Measurements from ENCODE around the gene SORBS1.
"Not testable (repeated sequence)": the region's sequence is repeated elsewhere in the genome, so short reads cannot be mapped to it uniquely, and the experiment has no call there.

The SORBS1 gene

DNA sequence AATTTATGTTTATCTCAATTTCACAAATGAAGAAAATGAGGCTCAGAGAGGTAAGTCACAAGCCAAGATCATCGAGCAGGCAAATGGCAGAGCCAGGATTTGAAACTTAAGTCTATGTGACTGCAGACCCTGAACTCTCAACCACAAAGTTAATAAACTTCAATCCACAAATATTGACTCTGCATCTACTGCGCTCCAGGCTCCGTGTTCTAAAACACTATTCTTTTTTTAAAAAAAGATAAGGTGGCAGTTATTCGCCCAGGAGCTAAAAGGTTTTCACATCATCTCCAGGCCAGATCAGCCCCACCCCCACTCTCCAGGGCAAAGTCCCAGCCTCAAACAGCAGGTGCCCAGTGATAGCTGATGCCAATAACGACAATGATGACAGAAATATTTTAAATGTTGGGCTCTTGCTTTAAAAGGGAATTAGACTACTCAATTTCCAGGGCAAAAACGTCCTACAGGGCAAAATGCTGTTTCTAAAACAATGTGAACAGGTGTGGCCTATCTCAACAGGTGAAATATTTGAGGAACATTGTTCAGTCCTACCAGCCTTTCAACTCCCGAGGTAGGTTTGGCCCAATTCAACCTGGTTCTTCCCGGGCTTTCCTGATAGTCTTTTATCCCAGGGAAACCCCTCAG, 85.2 kb downstream of the SORBS1 start:
- no peak overlapping the region for H3K9ac ChIP-seq (ENCODE audit: low read depth, low read length)
- peaks cover 52% of the 10 kb centered on the region for H3K4me1 ChIP-seq (ENCODE audit: control insufficient read depth, insufficient read depth, low read length)
- H3K9me3 ChIP-seq (ENCODE audit: control insufficient read depth, insufficient read depth, low read length), result no peaks in the 10 kb centered on the region
- H3K27me3 ChIP-seq (ENCODE audit: control insufficient read depth, insufficient read depth, low read length), result no peaks in the 10 kb centered on the region
- H3K36me3 ChIP-seq (ENCODE audit: control insufficient read depth, insufficient read depth, low read length), result no peaks in the 10 kb centered on the region
- H3K4me3 ChIP-seq (ENCODE audit: low read depth, low read length), result no peak overlapping the region

GRCh38 chr10:95475003-95475383, 86.2 kb downstream of the SORBS1 start:
- no peak overlapping the region for H3K4me3 ChIP-seq (ENCODE audit: low read depth, low read length)

DNA sequence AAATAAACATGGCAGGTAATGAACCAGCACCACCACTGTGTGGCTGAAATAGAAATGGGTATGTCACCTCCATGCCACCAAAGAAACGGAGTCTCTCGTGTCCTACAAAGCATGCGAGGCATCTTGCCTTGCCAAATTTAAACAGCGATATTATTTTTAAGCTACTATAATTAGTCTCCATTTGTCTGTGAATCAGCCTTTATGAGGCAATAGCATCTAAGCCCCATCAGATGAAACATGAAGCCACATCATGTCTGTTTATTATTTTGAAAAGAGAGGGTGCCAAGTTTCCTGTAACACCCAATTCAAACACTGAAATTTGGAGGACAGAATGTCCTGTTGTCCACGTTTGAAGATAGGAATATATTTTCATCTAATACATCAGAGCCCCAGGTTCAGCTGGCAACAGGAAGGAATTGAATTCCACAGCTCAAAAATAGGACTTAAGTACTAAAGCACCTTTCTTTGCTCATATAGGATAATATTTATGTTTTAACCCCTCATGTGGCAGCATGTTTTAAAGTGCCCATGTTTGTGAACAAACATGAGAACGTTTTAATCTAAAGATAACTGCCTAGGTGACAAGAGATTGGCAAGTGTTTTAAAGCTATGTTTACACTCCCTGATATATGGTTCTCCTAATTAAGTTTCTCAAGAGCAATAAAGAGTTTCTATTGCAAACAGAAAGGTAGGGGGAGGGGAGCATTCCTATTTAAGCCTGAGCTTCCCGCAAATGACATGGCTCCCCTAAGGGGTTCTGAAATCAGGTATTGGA, 86.8 kb downstream of the SORBS1 start:
- no peak overlapping the region for H3K9ac ChIP-seq (ENCODE audit: low read depth, low read length)
- H3K4me3 ChIP-seq (ENCODE audit: low read depth, low read length), result no peak overlapping the region
- H3K4me1 ChIP-seq (ENCODE audit: control insufficient read depth, insufficient read depth, low read length), result peaks cover 55% of the 10 kb centered on the region

More at GRCh38 chr10:95475003-95475383, 86.2 kb downstream of the SORBS1 start:
- Histone ChIP-seq H3K27me3 (ENCODE audit: control insufficient read depth, insufficient read depth, low read length) (no peaks in the 10 kb centered on the region), H3K9me3 (ENCODE audit: control insufficient read depth, insufficient read depth, low read length) (no peaks in the 10 kb centered on the region), H3K36me3 (ENCODE audit: control insufficient read depth, insufficient read depth, low read length) (no peaks in the 10 kb centered on the region), H3K4me1 (ENCODE audit: control insufficient read depth, insufficient read depth, low read length) (peaks cover 51% of the 10 kb centered on the region), H3K9ac (ENCODE audit: low read depth, low read length) (no peak overlapping the region)

GRCh38 chr10:95472304-95473088, 88.7 kb downstream of the SORBS1 start:
- Histone ChIP-seq H3K27me3 (ENCODE audit: control insufficient read depth, insufficient read depth, low read length) (no peaks in the 10 kb centered on the region), H3K36me3 (ENCODE audit: control insufficient read depth, insufficient read depth, low read length) (no peaks in the 10 kb centered on the region), H3K4me1 (ENCODE audit: control insufficient read depth, insufficient read depth, low read length) (peaks cover 59% of the 10 kb centered on the region), H3K9me3 (ENCODE audit: control insufficient read depth, insufficient read depth, low read length) (no peaks in the 10 kb centered on the region), H3K4me3 (ENCODE audit: low read depth, low read length) (no peak overlapping the region), H3K9ac (ENCODE audit: low read depth, low read length) (no peak overlapping the region)

More for the DNA sequence above, 86.8 kb downstream of the SORBS1 start:
- Histone ChIP-seq H3K36me3 (ENCODE audit: control insufficient read depth, insufficient read depth, low read length) (no peaks in the 10 kb centered on the region), H3K9me3 (ENCODE audit: control insufficient read depth, insufficient read depth, low read length) (no peaks in the 10 kb centered on the region), H3K27me3 (ENCODE audit: control insufficient read depth, insufficient read depth, low read length) (no peaks in the 10 kb centered on the region)

DNA sequence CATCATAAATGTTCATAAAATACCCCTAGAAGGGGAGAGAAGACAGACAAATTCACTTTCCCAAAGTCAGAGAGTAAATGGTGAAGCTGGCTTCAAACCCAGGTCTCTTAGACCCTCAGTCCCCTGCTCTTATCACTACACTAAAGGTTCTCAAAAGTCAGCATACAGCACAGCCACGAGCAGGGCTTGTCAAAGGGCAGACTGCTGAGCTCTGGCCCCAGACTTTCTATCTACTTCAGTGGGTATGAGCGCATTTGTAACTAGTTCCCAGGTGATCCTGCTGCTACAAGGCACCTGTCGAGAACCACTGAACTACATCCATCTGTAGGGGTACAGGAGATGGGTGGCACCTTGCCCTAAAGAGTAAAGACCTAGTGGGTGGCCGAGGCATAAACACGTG, 91.5 kb downstream of the SORBS1 start:
- H3K9me3 ChIP-seq (ENCODE audit: control insufficient read depth, insufficient read depth, low read length), result no peaks in the 10 kb centered on the region
- H3K27me3 ChIP-seq (ENCODE audit: control insufficient read depth, insufficient read depth, low read length), result no peaks in the 10 kb centered on the region
- H3K4me1 ChIP-seq (ENCODE audit: control insufficient read depth, insufficient read depth, low read length), result peaks cover 40% of the 10 kb centered on the region
- no peak overlapping the region for H3K9ac ChIP-seq (ENCODE audit: low read depth, low read length)
- H3K36me3 ChIP-seq (ENCODE audit: control insufficient read depth, insufficient read depth, low read length), result no peaks in the 10 kb centered on the region
- H3K4me3 ChIP-seq (ENCODE audit: low read depth, low read length), result no peak overlapping the region

GRCh38 chr10:95469251-95469650, 91.9 kb downstream of the SORBS1 start:
- no peaks in the 10 kb centered on the region for H3K9me3 ChIP-seq (ENCODE audit: control insufficient read depth, insufficient read depth, low read length)
- peaks cover 36% of the 10 kb centered on the region for H3K4me1 ChIP-seq (ENCODE audit: control insufficient read depth, insufficient read depth, low read length)
- no peaks in the 10 kb centered on the region for H3K27me3 ChIP-seq (ENCODE audit: control insufficient read depth, insufficient read depth, low read length)
- H3K4me3 ChIP-seq (ENCODE audit: low read depth, low read length), result no peak overlapping the region
- H3K9ac ChIP-seq (ENCODE audit: low read depth, low read length), result no peak overlapping the region
- H3K36me3 ChIP-seq (ENCODE audit: control insufficient read depth, insufficient read depth, low read length), result no peaks in the 10 kb centered on the region

GRCh38 chr10:95467642-95468041, 93.5 kb downstream of the SORBS1 start:
- H3K27me3 ChIP-seq (ENCODE audit: control insufficient read depth, insufficient read depth, low read length); H3K9me3 ChIP-seq (ENCODE audit: control insufficient read depth, insufficient read depth, low read length); H3K9ac ChIP-seq (ENCODE audit: low read depth, low read length); H3K4me3 ChIP-seq (ENCODE audit: low read depth, low read length); H3K36me3 ChIP-seq (ENCODE audit: control insufficient read depth, insufficient read depth, low read length): not testable (repeated sequence)
- peaks cover 42% of the 10 kb centered on the region for H3K4me1 ChIP-seq (ENCODE audit: control insufficient read depth, insufficient read depth, low read length)

GRCh38 chr10:95467162-95467599, 94.0 kb downstream of the SORBS1 start:
- Histone ChIP-seq H3K4me3 (ENCODE audit: low read depth, low read length) (no peak overlapping the region), H3K9ac (ENCODE audit: low read depth, low read length) (no peak overlapping the region), H3K27me3 (ENCODE audit: control insufficient read depth, insufficient read depth, low read length) (no peaks in the 10 kb centered on the region), H3K36me3 (ENCODE audit: control insufficient read depth, insufficient read depth, low read length) (no peaks in the 10 kb centered on the region), H3K4me1 (ENCODE audit: control insufficient read depth, insufficient read depth, low read length) (peaks cover 43% of the 10 kb centered on the region), H3K9me3 (ENCODE audit: control insufficient read depth, insufficient read depth, low read length) (no peaks in the 10 kb centered on the region)

GRCh38 chr10:95466436-95466835, 94.7 kb downstream of the SORBS1 start:
- H3K9me3 ChIP-seq (ENCODE audit: control insufficient read depth, insufficient read depth, low read length), result no peaks in the 10 kb centered on the region
- H3K27me3 ChIP-seq (ENCODE audit: control insufficient read depth, insufficient read depth, low read length), result no peaks in the 10 kb centered on the region
- H3K4me1 ChIP-seq (ENCODE audit: control insufficient read depth, insufficient read depth, low read length), result peaks cover 47% of the 10 kb centered on the region
- no peak overlapping the region for H3K4me3 ChIP-seq (ENCODE audit: low read depth, low read length)
- no peak overlapping the region for H3K9ac ChIP-seq (ENCODE audit: low read depth, low read length)
- H3K36me3 ChIP-seq (ENCODE audit: control insufficient read depth, insufficient read depth, low read length), result no peaks in the 10 kb centered on the region

- Histone ChIP-seq H3K27me3 (ENCODE audit: control insufficient read depth, insufficient read depth, low read length) (no peaks in the 10 kb centered on the region), H3K9me3 (ENCODE audit: control insufficient read depth, insufficient read depth, low read length) (no peaks in the 10 kb centered on the region), H3K36me3 (ENCODE audit: control insufficient read depth, insufficient read depth, low read length) (no peaks in the 10 kb centered on the region), H3K9ac (ENCODE audit: low read depth, low read length) (no peak overlapping the region), H3K4me1 (ENCODE audit: control insufficient read depth, insufficient read depth, low read length) (peaks cover 41% of the 10 kb centered on the region), H3K4me3 (ENCODE audit: low read depth, low read length) (no peak overlapping the region)
These were observed 96.9 kb downstream of the SORBS1 start for GRCh38 chr10:95464280-95464679.

DNA sequence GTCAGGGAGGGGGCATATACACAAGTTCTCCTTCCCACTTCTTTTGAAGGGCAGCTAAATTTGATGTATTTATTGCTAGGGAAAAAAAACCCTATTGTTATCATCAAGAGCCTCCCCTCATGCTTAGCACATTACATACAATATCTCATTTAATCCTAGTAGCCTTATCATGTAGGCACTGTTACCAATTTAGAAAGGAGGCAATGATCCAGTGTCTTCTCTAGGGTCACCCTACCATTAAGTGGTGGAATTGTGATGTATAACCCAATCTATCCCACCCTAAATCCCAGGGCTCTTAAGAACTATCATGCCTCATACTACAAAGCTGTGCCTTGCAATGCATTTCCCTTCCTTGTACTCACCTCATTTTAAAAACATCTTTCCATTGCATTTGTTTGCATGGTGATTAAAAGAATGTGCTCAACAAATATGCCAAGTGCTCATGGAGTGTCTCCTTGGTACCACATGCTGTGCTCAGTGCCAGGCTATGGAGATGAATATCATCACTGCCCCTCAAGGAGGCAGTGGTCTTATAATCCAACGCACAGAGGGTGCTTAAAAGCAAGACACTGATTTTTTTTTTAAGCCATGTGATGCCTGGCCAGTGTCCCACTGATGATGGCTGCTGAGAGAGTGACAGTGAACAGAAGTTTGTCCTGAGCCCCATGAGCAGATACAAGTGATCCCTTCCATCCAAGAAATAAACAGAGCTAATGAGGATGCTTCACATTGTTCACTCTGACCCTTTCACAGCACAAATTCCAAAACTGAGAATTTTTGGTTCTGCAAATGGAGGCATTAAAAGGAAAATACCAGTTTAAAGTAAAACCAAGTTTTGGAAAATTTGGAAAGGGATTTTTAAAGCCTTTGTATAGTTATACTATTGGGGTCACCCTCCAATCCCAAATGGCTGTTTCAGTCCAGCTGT, 98.2 kb downstream of the SORBS1 start:
- Histone ChIP-seq H3K36me3 (ENCODE audit: control insufficient read depth, insufficient read depth, low read length) (no peaks in the 10 kb centered on the region), H3K9ac (ENCODE audit: low read depth, low read length) (no peak overlapping the region), H3K27me3 (ENCODE audit: control insufficient read depth, insufficient read depth, low read length) (no peaks in the 10 kb centered on the region), H3K4me3 (ENCODE audit: low read depth, low read length) (no peak overlapping the region), H3K4me1 (ENCODE audit: control insufficient read depth, insufficient read depth, low read length) (peaks cover 38% of the 10 kb centered on the region), H3K9me3 (ENCODE audit: control insufficient read depth, insufficient read depth, low read length) (no peaks in the 10 kb centered on the region)

All from iPS-15b (cell line).